Esophagus squamous epithelium (tissue), 4 donors: ENCODE results near the gene MTOR.

Experiments
- POLR2A ChIP-seq, 4 donors: fragments of 450-650 bp; IDR thresholded peaks; one replicate each; pipeline ENCODE4 v1.6.1; 2017; ENCODE audit warnings: antibody characterized with exemption in 4 of 4, mild to moderate bottlenecking in 4 of 4, moderate library complexity in 3 of 4
- TF ChIP-seq, protein P1 (sequence below), 6 experiments: fragments of 450-650 bp in 4 of 6; fragments of 200-600 bp in 2 of 6; sonication (generic) in 2 of 6; IDR thresholded peaks; one replicate each; pipeline ENCODE4 v1.5.1; 2016 to 2019; ENCODE audit warnings: antibody characterized with exemption in 6 of 6, mild to moderate bottlenecking in 4 of 6, moderate library complexity in 4 of 6

DNA sequence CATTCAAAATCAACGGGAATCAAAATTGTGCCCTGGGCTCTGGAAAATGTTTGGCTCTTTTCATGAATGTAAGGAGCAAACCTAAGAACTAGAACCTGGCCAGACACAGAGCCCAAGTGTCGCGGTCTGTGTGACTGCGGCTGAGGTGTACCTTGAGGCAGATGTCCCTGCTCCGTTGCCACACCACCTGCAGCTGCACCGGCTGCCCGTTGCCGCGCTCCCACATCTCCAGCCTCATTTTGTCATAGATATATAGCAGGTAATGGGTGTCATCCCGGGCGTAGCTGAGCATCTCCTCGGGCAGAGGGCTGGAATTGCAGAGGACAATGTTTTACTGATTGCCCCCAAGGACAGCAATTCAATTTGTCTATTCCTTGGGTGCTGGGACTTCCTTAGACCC is 181.4 kb downstream of the MTOR start:
- TF ChIP-seq, protein P1, sequence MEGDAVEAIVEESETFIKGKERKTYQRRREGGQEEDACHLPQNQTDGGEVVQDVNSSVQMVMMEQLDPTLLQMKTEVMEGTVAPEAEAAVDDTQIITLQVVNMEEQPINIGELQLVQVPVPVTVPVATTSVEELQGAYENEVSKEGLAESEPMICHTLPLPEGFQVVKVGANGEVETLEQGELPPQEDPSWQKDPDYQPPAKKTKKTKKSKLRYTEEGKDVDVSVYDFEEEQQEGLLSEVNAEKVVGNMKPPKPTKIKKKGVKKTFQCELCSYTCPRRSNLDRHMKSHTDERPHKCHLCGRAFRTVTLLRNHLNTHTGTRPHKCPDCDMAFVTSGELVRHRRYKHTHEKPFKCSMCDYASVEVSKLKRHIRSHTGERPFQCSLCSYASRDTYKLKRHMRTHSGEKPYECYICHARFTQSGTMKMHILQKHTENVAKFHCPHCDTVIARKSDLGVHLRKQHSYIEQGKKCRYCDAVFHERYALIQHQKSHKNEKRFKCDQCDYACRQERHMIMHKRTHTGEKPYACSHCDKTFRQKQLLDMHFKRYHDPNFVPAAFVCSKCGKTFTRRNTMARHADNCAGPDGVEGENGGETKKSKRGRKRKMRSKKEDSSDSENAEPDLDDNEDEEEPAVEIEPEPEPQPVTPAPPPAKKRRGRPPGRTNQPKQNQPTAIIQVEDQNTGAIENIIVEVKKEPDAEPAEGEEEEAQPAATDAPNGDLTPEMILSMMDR (IDR thresholded peaks at IDR 0.05): no peak
- TF ChIP-seq POLR2A (IDR thresholded peaks at IDR 0.05): no peak
